Frontal cortex (tissue), 4 donors: ENCODE measurements around the gene CTDP1. TPM values are rescaled to one million over a fixed set of nuclear protein-coding genes. Genes with fewer than 3 reads are reported as not detected.

Experiments
- DNase-seq, 2 donors: peaks; one replicate each; pipeline ENCODE4 v3.0.0; 2012; ENCODE audit warnings: low spot score in 2 of 2
- FAIRE-seq: peaks from 2 replicates; lab custom pipeline; 2012; peaks lifted over from hg19 to GRCh38; lab: Jason Lieb, UNC
- total RNA-seq: library from RNA; depleted of rRNA; stranded (reverse); fragments of >200 nt; gene quantifications from one replicate; pipeline ENCODE4 v1.2.3, GENCODE V29; 2014
- donor health status: control.
- donor health status: control.
- donor health status: control.

The CTDP1 gene
- total RNA-seq, 1 donor from 2014 or later = 16.7 TPM

- FAIRE-seq (no peak), DNase-seq (peak in 1 of 2 donors; percentile 49)
These were observed 120.2 kb downstream of the CTDP1 start for GRCh38 chr18:79799619-79800370.

GRCh38 chr18:79800371-79801180, 121.0 kb downstream of the CTDP1 start:
- DNase-seq = no peak
- FAIRE-seq = no peak

- FAIRE-seq = no peak
- DNase-seq = no peak
These were observed 121.6 kb downstream of the CTDP1 start for GRCh38 chr18:79801217-79801616.

- DNase-seq = no peak
- FAIRE-seq = no peak
These were observed 122.0 kb downstream of the CTDP1 start for GRCh38 chr18:79801641-79802040.

GRCh38 chr18:79802298-79802697, 122.7 kb downstream of the CTDP1 start:
- FAIRE-seq (no peak), DNase-seq (no peak)

GRCh38 chr18:79803611-79804051, 124.0 kb downstream of the CTDP1 start:
- FAIRE-seq (no peak), DNase-seq (no peak)

Other genes starting within 250 kb of the CTDP1 start
- gene KCNG2, start 118.1 kb downstream of the CTDP1 start, total RNA-seq = under 0.01 TPM